Measurements from ENCODE around the gene SYTL5.
"Not testable (repeated sequence)": the region's sequence is repeated elsewhere in the genome, so short reads cannot be mapped to it uniquely, and the experiment has no call there.

Gene SYTL5
- 0 reads per million in 3 experiments for total RNA-seq

GRCh38 chrX:38006291-38006690 is at the start of gene SYTL5:
SYTL5 (plus strand) TSS chrX:38006553; CDS start chrX:38033890, 27,337 bp downstream.
- DNase-seq: no peak

DNA sequence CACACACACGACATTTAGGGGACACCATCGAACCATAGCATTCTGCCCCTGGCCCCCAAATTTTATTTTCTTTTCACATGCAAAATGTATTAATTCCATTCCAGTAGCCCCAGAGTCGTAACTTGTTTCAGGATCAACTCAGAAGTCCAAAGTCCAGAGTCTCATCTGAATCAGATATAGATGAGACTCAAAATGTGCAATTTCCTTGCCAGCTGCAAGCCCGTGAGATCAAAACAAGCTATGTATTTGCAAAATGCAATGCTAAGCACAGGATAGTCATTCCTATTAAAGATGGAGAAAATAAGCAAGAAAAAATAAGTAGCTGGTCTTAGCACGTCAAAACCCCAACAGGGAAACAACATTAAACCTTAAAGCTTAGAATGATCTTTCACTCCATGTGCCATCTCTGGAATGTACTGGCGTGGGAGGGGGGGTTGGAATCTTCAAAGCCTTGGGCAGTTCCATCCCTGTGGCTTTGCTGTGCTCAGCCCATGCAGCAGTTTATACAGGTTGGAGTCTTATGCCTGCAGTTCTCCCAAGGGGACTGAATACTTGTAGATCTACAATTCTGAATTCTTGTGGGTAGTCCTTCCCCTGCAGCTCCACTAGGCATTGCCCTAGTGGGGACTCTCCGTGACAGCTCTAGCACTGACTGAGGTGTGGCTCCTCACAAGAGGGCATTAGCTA is 47.7 kb upstream of the SYTL5 start:
- DNase-seq: no peak

- no peak for DNase-seq
Observed at GRCh38 chrX:37959212-37960021, 46.9 kb upstream of the SYTL5 start.

- DNase-seq: no peak
Observed at GRCh38 chrX:37961118-37961517, 45.2 kb upstream of the SYTL5 start.

DNA sequence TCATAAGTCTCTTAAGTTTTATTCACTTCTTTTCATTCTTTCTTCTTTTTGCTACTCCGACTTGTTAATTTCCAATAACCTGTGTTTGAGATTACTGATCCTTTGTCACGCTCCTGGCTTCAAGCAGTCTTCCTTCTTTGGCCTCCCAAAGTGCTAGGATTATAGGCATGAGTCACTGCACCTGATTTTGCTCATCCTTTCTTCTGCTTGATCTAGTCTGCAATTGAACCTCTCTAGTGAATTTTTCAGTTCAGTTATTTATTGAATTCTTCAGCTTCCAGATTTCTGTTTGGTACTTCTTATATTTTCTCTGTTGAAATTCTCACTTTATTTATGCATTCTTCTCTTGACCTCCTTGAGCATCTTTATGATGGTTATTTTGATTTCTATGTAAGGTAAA is 38.6 kb upstream of the SYTL5 start:
- DNase-seq: no peak

GRCh38 chrX:37975421-37975820 is 30.9 kb upstream of the SYTL5 start:
- no peak for DNase-seq

DNA sequence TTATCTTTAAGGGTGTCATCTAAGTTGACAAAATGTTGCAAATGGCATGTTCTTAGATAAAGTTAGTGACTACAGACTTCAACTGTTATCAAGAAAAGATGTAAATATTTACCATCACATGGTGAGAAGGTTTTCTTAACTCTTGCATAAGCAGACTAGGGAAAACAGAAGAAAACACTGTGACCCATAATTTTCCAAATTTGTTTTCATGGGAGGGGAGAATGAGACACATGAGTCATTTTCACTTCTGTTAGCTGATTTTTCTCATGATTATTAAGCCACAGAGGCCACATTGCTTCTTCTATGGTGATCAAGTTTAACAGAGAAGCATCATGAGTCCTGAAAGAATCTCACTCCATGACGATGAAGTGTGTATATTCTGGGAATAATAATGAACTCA is 30.2 kb upstream of the SYTL5 start:
- no peak for DNase-seq

DNA sequence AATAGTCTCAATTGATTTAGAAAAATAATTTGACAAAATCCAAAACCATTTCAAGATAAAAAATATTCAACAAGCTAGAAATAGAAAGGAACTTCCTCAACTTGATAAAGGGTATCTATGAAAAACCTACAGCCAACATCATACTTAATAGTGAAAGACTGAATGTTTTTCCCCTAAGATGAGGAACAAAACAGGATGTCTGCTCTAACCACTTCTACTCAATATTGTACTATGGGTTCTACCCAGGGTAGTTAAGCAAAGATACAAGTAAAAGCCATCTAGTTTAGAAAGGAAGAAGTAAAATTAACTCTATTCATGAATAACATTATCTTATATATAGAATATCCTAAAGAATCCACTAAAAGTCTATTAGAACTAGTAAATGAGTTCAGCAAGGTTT is 21.5 kb upstream of the SYTL5 start:
- no peak for DNase-seq

DNA sequence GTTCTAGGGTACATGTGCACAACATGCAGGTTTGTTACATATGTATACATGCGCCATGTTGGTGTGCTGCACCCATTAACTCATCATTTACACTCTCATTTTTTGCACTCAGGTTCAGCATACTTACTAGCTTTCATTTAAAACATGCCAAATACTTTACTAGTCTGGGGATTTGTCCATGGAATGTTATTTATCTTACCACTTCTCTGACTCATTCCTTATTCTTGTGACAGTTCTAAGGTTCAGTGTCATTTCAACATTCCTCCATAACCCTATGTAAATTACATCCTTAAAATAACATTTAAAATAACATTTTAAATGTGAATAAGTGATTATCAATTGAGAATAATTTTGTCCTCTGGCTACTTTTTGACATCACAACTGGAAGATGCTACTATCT is 19.5 kb upstream of the SYTL5 start:
- DNase-seq: no peak

- DNase-seq: no peak
Observed at GRCh38 chrX:37989304-37989703, 17.0 kb upstream of the SYTL5 start.

DNA sequence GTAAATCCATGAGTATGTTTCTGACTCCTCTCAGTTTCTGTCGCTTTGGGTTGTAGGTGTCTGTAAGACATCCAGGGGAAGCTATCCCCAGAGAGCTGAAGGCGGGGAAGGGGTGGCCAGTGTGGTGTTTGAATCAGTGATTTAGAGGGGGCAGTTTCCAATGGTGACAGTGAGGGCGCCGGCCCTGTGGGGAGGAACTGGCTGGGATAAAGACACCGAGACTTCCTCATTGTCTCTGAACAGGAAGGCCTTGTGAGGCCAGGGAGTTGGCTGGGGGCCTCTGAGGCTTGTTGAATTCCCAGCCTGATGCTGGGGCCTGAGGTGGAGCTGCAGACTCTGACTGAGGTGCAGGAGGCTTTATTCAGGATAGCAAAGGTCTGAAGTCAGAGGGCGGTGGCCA is 15.1 kb upstream of the SYTL5 start:
- not testable (repeated sequence) for DNase-seq

DNA sequence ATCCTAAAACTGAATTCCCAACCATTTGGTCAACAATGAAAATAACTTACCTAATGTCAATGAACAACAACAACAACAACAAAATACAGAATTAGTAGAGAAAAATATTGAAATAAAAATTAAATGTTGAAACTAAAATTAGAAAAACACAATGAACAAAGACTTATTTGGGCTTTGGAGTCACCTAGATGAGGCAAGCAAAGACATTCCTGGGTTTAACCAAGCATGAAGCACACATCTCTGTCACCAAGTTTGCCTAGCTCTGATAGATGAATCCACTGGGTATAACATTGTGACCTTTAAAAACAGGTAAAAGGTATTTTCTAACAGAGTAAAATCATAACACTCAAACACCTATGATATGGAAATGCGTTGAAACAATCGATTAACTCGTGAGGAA is 13.2 kb upstream of the SYTL5 start:
- no peak for DNase-seq

DNA sequence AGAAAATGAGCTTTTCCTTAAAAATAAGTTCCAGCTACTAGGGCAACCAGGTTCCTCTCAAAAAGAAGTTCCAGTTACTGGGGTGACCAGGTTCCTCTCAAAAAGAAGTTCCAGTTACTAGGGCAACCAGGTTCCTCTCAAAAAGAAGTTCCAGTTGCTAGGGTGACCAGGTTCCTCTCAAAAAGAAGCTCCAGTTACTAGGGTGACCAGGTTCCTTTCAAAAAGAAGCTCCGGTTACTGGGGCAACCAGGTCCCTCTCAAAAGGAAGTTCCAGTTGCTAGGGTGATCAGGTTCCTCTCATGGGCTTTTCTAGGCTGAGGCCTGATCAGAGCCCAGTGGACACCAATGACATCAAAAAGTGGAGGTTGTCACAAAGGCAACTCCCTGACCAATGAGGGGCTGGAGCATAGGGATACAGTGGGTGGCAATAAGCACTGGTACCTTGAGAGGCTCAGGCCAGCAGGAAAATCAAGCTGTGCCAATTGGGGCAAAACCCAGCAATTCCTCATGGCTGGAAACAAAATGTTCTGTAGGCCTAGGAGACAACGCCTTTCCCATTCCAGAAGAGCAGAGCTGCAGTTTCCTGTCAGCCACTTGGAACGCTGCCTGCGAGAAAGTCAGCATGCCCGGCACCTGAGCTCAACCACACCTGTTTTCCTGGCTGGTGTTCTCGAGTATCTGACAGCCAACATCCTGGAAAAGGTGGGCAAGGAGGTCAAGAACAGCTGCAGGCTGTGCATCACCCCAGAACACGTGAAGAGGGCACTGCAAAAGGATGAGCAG is 12.3 kb upstream of the SYTL5 start:
- DNase-seq: peak; percentile 27

DNA sequence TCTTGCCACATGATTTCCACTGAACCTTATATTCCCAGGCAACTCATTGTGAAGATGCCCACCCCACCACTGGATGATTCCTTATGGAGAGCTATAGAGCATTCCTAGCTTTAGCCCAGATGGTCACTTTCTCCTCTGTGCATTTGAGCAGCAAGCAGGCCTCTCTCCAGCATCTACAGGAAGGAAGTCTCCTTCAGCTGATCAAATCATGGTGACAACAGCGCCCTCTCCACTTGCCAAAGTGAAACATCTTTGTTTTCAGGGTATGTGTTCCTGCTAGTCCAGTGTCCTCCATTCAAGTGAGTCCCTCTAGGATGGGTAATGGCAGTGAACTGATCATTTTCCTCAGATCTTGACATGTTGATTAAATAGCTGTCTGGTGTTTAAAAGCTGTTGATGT is 10.9 kb upstream of the SYTL5 start:
- no peak for DNase-seq

DNA sequence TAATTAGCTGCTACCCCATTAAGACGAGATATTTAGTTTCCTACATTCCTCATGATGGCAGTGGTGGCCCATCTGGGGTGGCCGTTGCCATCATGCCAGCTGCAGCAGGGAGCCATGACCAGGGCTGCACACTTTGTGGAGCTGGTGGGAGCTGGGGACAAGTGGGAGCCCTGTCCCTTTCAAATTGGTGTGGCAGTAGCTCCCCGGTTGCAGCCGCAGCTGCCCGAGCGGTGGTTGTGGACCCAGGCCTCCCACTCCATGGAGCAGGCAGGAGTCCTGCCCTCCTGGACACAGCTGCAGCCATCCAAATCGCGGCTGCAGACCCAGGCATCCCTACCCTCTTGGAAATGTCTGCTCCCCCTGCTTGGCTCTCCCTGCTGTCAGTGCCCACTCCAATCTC is 9.3 kb upstream of the SYTL5 start:
- no peak for DNase-seq

DNA sequence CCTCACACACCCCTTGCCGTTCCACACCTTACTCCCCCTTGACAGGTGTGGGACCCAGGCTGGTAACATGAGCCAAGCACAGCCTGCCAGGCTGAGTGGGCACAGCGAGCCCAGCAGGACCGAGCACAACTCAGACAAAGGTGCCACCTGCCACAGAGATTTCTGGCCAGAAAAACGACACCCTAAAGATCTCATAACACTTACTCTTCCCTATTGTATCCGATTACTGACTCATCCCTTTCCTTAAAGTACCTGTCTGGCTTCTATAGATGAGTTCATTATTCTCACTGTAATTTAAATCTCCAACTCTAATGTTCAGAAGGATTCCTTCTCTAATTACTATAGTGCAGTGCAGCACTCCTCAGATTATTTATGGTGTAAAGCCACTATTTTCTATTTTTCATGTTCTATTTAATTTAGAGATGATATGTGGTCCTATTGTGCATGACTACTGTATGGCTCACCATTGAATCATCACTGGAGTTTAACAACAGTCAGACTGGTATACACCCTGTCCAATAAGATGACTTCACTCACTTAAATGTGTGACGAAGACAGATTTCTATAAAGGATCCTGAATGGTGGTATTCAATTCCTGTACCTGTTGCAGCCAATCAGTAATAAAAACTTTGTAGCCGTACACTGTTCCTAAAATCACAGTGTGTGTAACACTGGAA is 7.6 kb upstream of the SYTL5 start:
- DNase-seq: no peak

DNA sequence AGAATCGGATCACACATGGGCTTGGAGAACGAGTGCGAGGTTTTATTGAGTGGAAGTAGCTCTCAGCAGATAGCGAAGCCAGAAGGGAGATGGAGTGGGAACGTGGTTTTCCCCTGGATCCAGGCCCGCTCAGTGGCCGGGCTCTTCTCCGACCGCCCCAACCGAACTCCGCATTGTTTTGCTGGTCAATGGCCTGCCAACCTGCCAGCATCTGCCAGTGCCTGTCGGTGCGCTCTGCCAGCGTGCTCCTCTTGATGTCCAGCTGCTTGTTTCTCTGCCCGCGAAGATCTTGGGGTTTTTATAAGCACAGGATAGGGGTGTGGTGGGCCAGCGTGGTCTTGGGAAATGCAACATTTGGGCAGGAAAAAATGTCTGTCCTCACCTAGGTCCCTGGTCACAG is 5.6 kb upstream of the SYTL5 start:
- no peak for DNase-seq

DNA sequence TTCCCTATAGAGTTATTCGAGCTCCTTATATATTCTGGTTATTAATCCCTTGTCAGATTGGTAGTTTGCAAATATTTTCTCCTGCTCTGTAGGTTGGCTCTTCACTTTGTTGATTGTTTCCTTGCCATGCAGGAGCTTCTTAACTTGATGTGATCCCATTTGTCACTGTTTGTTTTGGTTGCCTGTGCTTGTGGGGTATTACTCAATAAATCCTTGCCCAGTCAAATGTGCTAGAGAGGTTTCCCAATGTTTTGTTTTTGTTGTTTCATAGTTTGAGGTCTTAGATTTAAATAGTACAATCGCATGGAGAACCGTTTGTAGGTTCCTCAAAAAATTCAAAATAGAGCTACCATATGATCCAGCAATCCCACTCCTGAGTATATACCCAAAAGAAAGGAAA is 2.3 kb upstream of the SYTL5 start:
- no peak for DNase-seq

- DNase-seq: no peak
Observed at GRCh38 chrX:38006778-38007177, 425 bp downstream of the SYTL5 start.

DNA sequence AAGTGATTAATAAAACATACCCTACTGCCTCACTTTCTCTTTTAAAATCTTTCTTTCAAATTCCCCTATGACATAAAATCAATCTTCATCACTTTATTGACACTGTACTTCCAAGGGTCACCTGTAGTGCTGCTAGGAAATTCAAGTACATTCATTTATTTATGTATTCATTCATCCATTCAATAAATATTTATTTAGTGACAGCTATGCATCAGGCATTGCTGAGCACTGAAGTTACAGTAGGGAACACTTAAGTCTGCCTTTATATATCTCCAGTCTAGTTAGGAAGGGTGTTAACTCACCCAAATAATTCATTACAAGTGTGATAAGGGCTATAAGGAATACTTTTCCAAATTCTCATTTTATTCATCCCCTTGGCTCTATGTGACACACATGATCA is 2.3 kb downstream of the SYTL5 start:
- no peak for DNase-seq

DNA sequence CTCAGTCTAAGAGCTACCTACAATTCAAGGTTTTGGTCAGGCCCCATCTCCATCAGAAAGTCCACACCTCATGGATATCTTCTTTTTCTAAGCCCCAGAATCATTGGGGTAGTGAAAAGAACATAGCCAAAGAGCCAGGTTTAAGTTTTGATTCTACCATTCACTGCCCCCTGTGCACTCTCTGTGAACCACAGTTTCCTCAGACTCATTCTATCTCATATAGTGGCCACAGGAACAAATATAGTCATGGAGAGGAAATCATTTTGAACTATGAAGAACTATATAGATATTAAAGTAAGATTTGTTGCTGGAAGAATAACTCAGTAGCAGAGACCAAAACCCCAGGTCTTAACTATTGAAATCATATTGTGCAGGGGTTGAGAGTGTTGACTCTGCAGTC is 3.3 kb downstream of the SYTL5 start:
- DNase-seq: no peak

- DNase-seq: no peak
Observed at GRCh38 chrX:38018766-38019425, 12.5 kb downstream of the SYTL5 start.

GRCh38 chrX:38028300-38028699 is 21.9 kb downstream of the SYTL5 start:
- DNase-seq: no peak
